NCI-H510A treated with DMSO at 0.1 percent for 48 hours (cell line): ENCODE data around the gene EPB42.
A peak's percentile ranks its signal among the peaks of the same experiment; 100 is the strongest.
"Not testable (repeated sequence)": the region's sequence is repeated elsewhere in the genome, so short reads cannot be mapped to it uniquely, and the experiment has no call there.

Experiments used
- DNase-seq: peaks from one replicate; lab custom pipeline; 2025; lab: John Stamatoyannopoulos, UW

EPB42 gene

GRCh38 chr15:43185157-43186002, 35.4 kb downstream of the EPB42 start, which contains the start of gene CCNDBP1:
TSS of gene CCNDBP1 (plus strand) at chr15:43185403. CDS start at chr15:43185499, 96 bp downstream.
- peak; percentile 70 for DNase-seq

- DNase-seq = no peak
Observed at GRCh38 chr15:43184407-43185124, 36.3 kb downstream of the EPB42 start.

- no peak for DNase-seq
Observed at GRCh38 chr15:43183270-43183669, 37.5 kb downstream of the EPB42 start.

GRCh38 chr15:43177147-43177546, 43.7 kb downstream of the EPB42 start:
- not testable (repeated sequence) for DNase-seq

GRCh38 chr15:43175656-43176309, 45.0 kb downstream of the EPB42 start:
- not testable (repeated sequence) for DNase-seq

GRCh38 chr15:43169888-43170287, 50.9 kb downstream of the EPB42 start:
- no peak for DNase-seq

- peak; percentile 2 for DNase-seq
Observed at GRCh38 chr15:43168192-43169107, 52.4 kb downstream of the EPB42 start.

GRCh38 chr15:43167261-43167660, 53.6 kb downstream of the EPB42 start:
- DNase-seq = not testable (repeated sequence)

GRCh38 chr15:43165801-43166325, 55.0 kb downstream of the EPB42 start:
- DNase-seq = no peak

GRCh38 chr15:43153269-43153668, 67.5 kb downstream of the EPB42 start:
- no peak for DNase-seq

- DNase-seq = no peak
Observed at GRCh38 chr15:43151688-43152087, 69.1 kb downstream of the EPB42 start.

GRCh38 chr15:43150191-43150929, 70.5 kb downstream of the EPB42 start:
- no peak for DNase-seq
